GM19328 (cell line): ENCODE data around the gene DCTN2.
A peak's percentile ranks its signal among the peaks of the same experiment; 100 is the strongest.
"Not testable (repeated sequence)": the region's sequence is repeated elsewhere in the genome, so short reads cannot be mapped to it uniquely, and the experiment has no call there.

Experiments used
- ATAC-seq: cut with Tn5 transposase; IDR thresholded peaks from one replicate; pipeline ENCODE4 v1.9.1; 2021; ENCODE audit warnings: mild to moderate bottlenecking, moderate library complexity; ENCODE audit not compliant: unreplicated experiment

Gene DCTN2

DNA sequence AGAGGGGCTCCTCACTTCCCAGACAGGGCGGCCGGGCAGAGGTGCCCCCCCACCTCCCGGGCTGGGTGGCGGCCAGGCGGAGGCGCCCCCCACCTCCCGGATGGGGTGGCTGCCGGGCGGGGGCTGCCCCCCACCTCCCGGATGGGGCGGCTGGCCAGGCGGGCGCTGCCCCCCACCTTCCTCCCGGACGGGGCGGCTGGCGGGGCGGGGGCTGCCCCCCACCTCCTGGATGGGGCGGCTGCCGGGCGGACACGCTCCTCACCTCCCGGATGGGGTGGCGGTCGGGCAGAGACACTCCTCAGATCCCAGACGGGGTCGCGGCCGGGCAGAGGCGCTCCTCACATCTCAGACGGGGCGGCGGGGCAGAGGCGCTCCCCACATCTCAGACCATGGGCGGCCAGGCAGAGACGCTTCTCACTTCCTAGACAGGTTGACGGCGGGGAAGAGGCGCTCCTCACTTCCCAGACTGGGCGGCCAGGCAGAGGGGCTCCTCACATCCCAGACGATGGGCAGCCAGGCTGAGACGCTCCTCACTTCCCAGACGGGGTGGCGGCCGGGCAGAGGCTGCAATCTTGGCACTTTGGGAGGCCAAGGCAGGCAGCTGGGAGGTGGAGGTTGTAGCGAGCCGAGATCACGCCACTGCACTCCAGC, 51.8 kb downstream of the DCTN2 start:
- ATAC-seq, result not testable (repeated sequence)

DNA sequence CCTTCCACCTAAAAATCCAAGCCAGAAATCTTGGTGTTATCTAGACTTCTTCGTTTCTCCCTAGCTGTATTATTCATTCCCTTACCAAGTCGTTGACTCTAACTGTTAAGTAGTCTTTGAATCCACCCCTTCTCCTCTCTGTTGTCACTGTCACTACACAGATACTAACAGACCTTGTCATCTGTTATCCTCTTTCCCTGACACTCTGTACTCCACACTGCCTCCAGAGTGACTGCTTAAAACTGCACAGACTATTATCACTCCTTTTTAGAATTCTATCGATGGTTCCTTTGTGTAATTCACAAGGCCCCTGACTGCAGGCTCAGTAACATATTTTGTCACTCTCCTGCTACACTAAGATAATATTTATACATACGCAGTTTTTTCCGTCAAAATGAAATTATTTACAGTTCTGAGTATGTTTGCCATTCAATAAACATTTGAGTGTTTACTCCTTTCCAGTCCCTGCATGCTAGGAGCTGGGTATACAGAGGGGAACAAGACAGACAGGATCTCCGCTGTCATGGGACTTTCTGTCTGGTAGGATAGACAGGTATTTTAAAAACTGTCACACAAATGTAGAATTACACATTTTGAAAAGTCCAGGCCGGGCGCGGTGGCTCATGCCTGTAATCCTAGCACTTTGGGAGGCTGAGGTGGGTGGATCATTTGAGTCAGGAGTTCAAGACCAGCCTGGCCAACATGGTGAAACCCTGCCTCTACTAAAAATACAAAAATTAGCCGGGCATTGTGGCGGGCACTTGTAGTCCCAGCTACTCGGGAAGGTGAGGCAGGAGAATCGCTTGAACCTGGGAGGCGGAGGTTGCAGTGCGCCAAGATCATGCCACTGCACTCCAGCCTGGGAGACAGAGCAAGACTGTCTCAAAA, 55.4 kb downstream of the DCTN2 start:
- no peak for ATAC-seq

DNA sequence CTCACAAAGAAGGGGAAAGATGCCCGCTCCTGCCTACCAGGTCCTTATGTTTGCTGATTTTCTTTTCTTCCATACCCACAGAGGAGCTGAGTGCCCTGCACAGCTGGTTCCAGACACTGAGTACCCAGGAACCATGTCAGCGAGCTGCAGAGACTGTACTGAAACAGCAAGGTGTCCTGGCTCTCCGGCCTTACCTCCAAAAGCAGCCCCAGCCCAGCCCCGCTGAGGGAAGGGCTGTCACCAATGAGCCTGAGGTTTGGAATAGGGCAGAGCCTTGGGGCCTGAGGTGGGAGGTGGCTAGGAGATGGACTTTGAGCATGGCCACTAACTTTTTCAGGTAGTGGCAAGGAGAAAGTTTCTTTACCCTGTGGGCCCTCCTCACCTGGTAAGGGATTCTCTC, 56.9 kb downstream of the DCTN2 start:
- ATAC-seq, result no peak

DNA sequence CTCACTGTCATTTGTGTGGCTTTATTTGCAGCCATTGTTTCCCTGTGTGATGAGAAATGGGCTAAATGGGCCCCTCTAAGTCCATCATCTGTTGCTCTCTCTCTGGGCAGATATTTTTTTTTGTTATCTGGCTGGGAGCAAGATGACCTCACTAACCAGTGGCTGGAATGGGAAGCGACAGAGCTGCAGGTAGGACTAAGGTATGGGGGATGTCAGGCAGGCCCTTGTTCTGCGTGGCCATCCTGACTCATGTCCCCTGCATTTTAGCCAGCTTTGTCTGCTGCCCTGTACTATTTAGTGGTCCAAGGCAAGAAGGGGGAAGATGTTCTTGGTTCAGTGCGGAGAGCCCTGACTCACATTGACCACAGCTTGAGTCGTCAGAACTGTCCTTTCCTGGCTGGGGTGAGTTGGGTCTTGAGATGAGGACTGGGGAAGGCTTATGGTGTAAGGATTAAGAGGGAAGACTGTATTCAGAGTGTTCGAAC, 57.8 kb downstream of the DCTN2 start:
- ATAC-seq, result no peak

DNA sequence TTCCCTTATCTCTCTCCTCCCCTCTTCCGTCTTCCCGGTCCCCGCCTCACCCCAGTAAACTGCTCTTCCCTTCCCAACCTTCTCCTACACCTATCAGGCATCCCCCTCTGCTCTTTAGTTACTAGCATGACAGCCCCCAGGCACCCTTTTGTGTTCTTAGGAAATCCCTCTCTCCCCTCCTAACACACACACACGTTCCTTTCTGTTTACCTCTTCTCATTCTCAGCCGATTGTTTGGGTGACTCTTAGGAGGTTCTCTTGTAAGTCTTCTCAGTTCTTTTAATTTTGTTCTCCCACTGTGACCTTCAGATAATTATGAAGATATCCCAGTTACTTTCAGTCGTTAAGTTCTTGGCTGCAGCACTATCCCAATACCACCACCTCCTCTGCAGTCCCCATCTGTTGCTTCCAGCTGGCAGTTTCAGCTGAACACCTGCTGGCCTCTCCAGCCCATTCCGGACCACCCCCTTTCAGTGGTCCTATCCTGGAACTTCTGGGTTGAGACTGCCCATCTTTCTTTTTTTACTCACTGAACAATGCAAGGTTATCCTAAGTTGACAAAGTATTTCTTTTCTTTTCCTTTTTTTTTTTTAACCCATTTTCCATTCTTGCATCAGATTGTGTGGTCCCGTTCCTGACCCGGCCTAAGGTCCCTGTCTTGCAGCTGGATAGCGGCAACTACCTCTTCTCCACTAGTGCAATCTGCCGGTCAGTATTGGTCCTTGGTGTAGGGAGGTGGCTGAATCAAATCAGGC, 58.4 kb downstream of the DCTN2 start:
- ATAC-seq, result no peak

DNA sequence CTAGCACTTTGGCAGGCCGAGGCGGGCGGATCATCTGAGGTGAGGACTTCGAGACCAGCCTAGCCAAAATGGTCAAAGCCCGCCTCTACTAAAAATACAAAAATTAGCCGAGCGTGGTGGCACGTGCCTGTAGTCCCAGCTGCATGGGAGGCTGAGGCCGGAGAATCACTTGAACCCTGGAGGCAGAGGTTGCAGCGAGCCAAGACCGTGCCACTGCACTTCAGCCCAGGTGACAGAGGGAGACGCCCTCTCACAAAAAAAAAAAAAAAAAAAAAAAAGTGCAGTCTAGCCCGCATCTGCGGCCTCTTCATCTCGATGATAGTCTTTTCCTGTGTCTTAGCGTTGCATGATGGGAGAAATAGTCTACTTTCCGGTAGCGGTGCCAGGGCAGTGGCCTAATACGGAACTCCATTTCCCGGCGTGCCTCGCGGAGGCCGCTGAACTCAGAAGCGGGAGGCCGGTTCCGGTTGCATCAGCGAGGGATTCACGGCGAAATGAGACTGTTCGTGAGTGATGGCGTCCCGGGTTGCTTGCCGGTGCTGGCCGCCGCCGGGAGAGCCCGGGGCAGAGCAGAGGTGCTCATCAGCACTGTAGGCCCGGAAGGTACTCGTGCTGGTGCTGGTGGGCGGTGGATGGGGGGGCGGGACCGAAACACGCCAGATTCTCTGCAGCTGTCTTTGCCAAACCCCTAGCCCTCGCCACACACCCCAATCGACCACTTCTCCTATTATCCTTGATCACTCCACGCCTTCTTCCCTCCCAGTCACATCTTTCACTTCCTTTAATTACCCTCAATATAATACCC, 59.2 kb downstream of the DCTN2 start, which contains the start of gene MARS1:
Gene MARS1, plus strand, starts transcription at position 472 of the 805 bp plus-strand sequence. Its CDS starts 23 bp downstream, at position 495.
- peak; percentile 98 for ATAC-seq

DNA sequence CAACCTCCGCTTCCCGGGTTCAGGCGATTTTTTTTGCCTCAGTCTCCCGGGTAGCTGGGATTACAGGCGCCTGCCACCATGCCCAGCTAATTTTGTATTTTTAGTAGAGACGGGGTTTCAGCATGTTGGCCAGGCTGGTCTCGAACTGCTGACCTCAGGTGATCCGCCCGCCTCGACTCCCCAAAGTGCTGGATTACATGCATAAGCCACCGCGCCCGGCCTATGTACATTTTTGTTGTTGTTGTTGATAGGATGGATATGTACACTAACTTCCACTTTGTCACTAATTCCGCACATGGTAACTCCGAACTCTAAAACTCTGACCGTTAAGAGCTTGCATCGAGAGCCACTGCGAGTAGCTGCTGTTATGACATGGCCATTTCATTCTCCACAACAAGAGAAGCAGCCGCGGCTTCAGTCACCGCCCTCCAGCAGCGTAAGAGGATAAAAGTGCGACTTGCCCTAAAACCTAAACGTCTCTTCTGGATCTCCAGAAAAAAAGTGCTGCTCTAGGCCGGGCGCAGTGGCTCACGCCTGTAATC, 59.9 kb downstream of the DCTN2 start:
- ATAC-seq, result no peak

DNA sequence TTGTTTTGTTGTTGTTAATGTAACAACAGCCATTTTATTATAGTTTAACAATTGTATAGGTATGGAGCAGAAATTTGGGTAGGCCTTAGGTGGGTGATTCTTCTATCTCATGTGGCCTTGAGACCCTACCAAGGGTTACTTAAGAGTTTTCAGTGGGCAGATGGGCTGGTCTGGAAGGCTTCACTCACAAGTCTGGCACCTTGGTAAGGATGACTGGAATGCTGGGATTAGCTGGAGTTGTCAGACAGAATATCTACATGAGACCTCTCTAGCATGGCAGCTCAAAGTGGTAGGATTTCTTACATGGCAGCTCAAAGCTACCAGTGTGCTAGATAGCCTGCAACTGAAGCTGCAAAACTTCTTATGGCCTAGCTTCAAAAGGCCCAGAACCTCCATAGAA, 61.3 kb downstream of the DCTN2 start:
- no peak for ATAC-seq

DNA sequence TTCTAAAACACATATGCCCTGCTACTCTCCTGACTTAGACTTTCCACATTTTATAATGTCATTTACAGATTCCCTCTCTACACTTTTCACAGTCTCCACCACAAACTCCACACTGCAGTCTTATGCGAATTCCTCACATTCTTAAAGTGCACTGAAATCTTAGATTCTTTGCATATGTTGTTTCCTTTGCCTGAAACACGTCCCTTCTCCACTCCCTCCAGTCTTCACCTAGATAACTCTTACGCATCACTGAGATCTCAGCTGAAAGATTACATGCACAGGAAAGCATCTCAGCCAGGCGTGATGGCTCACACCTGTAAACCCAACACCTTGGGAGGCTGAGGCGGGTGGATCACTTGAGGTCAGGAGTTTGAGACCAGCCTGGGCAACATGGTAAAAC, 63.5 kb downstream of the DCTN2 start:
- no peak for ATAC-seq

DNA sequence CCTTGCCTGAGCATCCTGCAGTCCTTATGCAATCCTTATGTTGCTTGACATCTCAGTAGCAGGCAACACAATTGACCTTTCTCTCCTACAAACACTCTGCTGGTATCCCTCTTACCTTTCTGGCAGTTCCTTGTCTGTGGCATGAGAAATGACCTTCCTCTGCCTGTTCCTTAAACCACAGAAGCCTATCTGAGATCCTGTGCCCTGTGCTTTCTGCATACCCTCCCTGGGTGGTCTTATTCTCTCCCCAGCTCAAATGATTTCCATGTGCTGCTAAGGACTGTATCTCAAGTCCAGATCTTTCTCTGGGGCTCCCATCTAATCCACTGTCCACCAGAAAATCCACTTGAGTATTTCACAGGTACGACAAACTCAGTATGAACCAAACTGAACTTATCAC, 65.3 kb downstream of the DCTN2 start:
- no peak for ATAC-seq
